H9 (cell line): ENCODE data around the gene AGO3. TPM values are rescaled to one million over a fixed set of nuclear protein-coding genes. Genes with fewer than 3 reads are reported as not detected.

Source experiments
- DNase-seq: peaks from one replicate; pipeline ENCODE4 v3.0.0-alpha.2; 2017
- H2AFZ ChIP-seq: one replicate; pipeline ENCODE4 v1.6.1; 2013; ENCODE audit warnings: mild to moderate bottlenecking, low read length, control low read depth, moderate library complexity
- H2AK5ac ChIP-seq: 2 replicates; pipeline ENCODE4 v1.6.1; 2013; ENCODE audit warnings: low read length, control low read depth, mixed read lengths; ENCODE audit not compliant: insufficient read length
- H2BK120ac ChIP-seq: one replicate; pipeline ENCODE4 v1.6.1; 2013; ENCODE audit warnings: low read depth, mild to moderate bottlenecking, low read length, control low read depth, inconsistent platforms; ENCODE audit not compliant: poor library complexity, severe bottlenecking
- H2BK12ac ChIP-seq: 2 replicates; pipeline ENCODE4 v1.6.1; 2013; ENCODE audit warnings: low read length, control low read depth, mixed read lengths, low read depth; ENCODE audit not compliant: insufficient read length
- H2BK15ac ChIP-seq: 2 replicates; pipeline ENCODE4 v1.6.1; 2013; ENCODE audit warnings: low read depth, low read length, control low read depth
- H2BK20ac ChIP-seq: one replicate; pipeline ENCODE4 v1.6.1; 2013; ENCODE audit warnings: low read depth, mild to moderate bottlenecking, low read length, control low read depth, inconsistent platforms; ENCODE audit not compliant: poor library complexity, severe bottlenecking
- H2BK5ac ChIP-seq: 2 replicates; pipeline ENCODE4 v1.6.1; 2013; ENCODE audit warnings: low read length, control low read depth, mixed read lengths; ENCODE audit not compliant: insufficient read length
- H3K14ac ChIP-seq: 2 replicates; pipeline ENCODE4 v1.6.1; 2013; ENCODE audit warnings: low read length, control low read depth; ENCODE audit not compliant: insufficient read depth
- H3K18ac ChIP-seq: 2 replicates; pipeline ENCODE4 v1.6.1; 2013; ENCODE audit warnings: low read depth, mild to moderate bottlenecking, mixed read lengths, low read length, control low read depth; ENCODE audit not compliant: insufficient read length
- H3K23ac ChIP-seq: 2 replicates; pipeline ENCODE4 v1.6.1; 2013; ENCODE audit warnings: low read length, control low read depth, mixed read lengths, low read depth; ENCODE audit not compliant: insufficient read length
- H3K23me2 ChIP-seq: 2 replicates; pipeline ENCODE4 v1.6.1; 2013; ENCODE audit warnings: low read depth, mild to moderate bottlenecking, mixed read lengths, low read length, control low read depth; ENCODE audit not compliant: insufficient read length, poor library complexity, severe bottlenecking
- H3K27ac ChIP-seq: 2 replicates; pipeline ENCODE4 v1.5.1; 2013; ENCODE audit warnings: low read length, control low read depth, mixed read lengths, low read depth; ENCODE audit not compliant: insufficient read length
- H3K27me3 ChIP-seq: 2 replicates; pipeline ENCODE4 v1.6.1; 2013; ENCODE audit warnings: low read length, control low read depth, inconsistent platforms; ENCODE audit not compliant: insufficient read depth
- H3K4ac ChIP-seq: 2 replicates; pipeline ENCODE4 v1.6.1; 2013; ENCODE audit warnings: low read depth, mild to moderate bottlenecking, control low read depth, inconsistent platforms, low read length, moderate library complexity
- H3K4me1 ChIP-seq: 2 replicates; pipeline ENCODE4 v1.6.1; 2013; ENCODE audit warnings: low read length, control low read depth, inconsistent platforms; ENCODE audit not compliant: insufficient read depth
- H3K4me2 ChIP-seq: 2 replicates; pipeline ENCODE4 v1.6.1; 2013; ENCODE audit warnings: low read length, control low read depth, mixed read lengths; ENCODE audit not compliant: insufficient read length, insufficient read depth
- H3K56ac ChIP-seq: 2 replicates; pipeline ENCODE4 v1.6.1; 2013; ENCODE audit warnings: low read depth, mild to moderate bottlenecking, mixed read lengths, low read length, control low read depth; ENCODE audit not compliant: insufficient read length
- H3K79me1 ChIP-seq: 2 replicates; pipeline ENCODE4 v1.6.1; 2013; ENCODE audit warnings: low read depth, mild to moderate bottlenecking, moderate library complexity, low read length, control low read depth, inconsistent platforms; ENCODE audit not compliant: insufficient read depth, poor library complexity, severe bottlenecking
- H3K79me2 ChIP-seq: 2 replicates; pipeline ENCODE4 v1.6.1; 2013; ENCODE audit warnings: low read length, control low read depth, inconsistent platforms; ENCODE audit not compliant: insufficient read depth
- H3K9ac ChIP-seq: 2 replicates; pipeline ENCODE4 v1.6.1; 2013; ENCODE audit warnings: low read length, control low read depth, mixed read lengths; ENCODE audit not compliant: insufficient read length; ENCODE audit errors: extremely low read depth
- H3K9me3 ChIP-seq: one replicate; pipeline ENCODE4 v1.6.1; 2013; ENCODE audit warnings: low read depth, low read length, inconsistent platforms; ENCODE audit not compliant: control insufficient read depth
- H3T11ph ChIP-seq: one replicate; pipeline ENCODE4 v1.6.1; 2013; ENCODE audit warnings: mild to moderate bottlenecking, low read length, control low read depth, inconsistent platforms
- H4K20me1 ChIP-seq: one replicate; pipeline ENCODE4 v1.6.1; 2013; ENCODE audit not compliant: control insufficient read depth, insufficient read length, insufficient read depth
- H4K5ac ChIP-seq: 2 replicates; pipeline ENCODE4 v1.6.1; 2013; ENCODE audit warnings: low read depth, mild to moderate bottlenecking, mixed read lengths, low read length, control low read depth; ENCODE audit not compliant: insufficient read length
- H4K8ac ChIP-seq: replicated peaks from 2 replicates; pipeline ENCODE4 v1.6.1; 2013; ENCODE audit warnings: low read length, control low read depth, mixed read lengths, low read depth; ENCODE audit not compliant: insufficient read length
- H4K91ac ChIP-seq: 2 replicates; pipeline ENCODE4 v1.6.1; 2013; ENCODE audit warnings: low read depth, mild to moderate bottlenecking, moderate library complexity, mixed read lengths, low read length, control low read depth; ENCODE audit not compliant: insufficient read length
- H3K27ac Mint-ChIP-seq, 3 experiments: 2 replicates in 2 of 3; 3 replicates in 1 of 3; pipeline ENCODE4 v1.8.0; 2020 to 2021; ENCODE audit warnings: mixed read lengths in 3 of 3, mild to moderate bottlenecking in 1 of 3, moderate library complexity in 1 of 3
- H3K27me3 Mint-ChIP-seq: 2 replicates; pipeline ENCODE4 v1.8.0; 2021; ENCODE audit warnings: low read depth, mild to moderate bottlenecking, moderate library complexity, mixed read lengths
- H3K36me3 Mint-ChIP-seq, 3 experiments: 2 replicates in 2 of 3; 3 replicates in 1 of 3; pipeline ENCODE4 v1.8.0; 2020 to 2021; ENCODE audit warnings: low read depth in 3 of 3, mixed read lengths in 3 of 3; ENCODE audit not compliant: insufficient read depth in 1 of 3
- H3K4me1 Mint-ChIP-seq, 2 experiments: 2 replicates each; pipeline ENCODE4 v1.8.0; 2020; ENCODE audit warnings: mixed read lengths in 2 of 2
- H3K4me3 Mint-ChIP-seq, 2 experiments: 2 replicates in 1 of 2; 3 replicates in 1 of 2; pipeline ENCODE4 v1.8.0; 2020 to 2021; ENCODE audit warnings: mild to moderate bottlenecking in 2 of 2, mixed read lengths in 2 of 2, moderate library complexity in 1 of 2
- H3K9me3 Mint-ChIP-seq, 2 experiments: 2 replicates in 1 of 2; 3 replicates in 1 of 2; pipeline ENCODE4 v1.8.0; 2020; ENCODE audit warnings: mild to moderate bottlenecking in 2 of 2, mixed read lengths in 2 of 2, moderate library complexity in 1 of 2
- CTCF ChIP-seq: fragments of 200-600 bp; sonication (generic); conservative IDR thresholded peaks from 3 replicates; pipeline ENCODE4 v1.8.0; 2021; ENCODE audit warnings: antibody characterized with exemption, mild to moderate bottlenecking
- WGBS: extraction: QIAGEN DNeasy Blood & Tissue Kit; methylation state at CpG from one replicate; pipeline ENCODE4 v1.1.7; 2013; ENCODE audit warnings: missing lambda C conversion rate, low lambda C conversion rate, mixed read lengths; ENCODE audit not compliant: insufficient read length; ENCODE audit errors: extremely low coverage; 5-methylcytosine and 5-hydroxymethylcytosine counted together
- total RNA-seq: library from RNA; stranded (reverse); gene quantifications from 2 replicates; pipeline ENCODE4 v1.2.1, GENCODE V29; 2021

AGO3 gene
- total RNA-seq, 1 experiment from 2014 or later = 27.0 TPM

GRCh38 chr1:36016686-36017085, 85.8 kb downstream of the AGO3 start:
- no peak overlapping the region for H4K91ac ChIP-seq
- no peak overlapping the region for H3K27ac Mint-ChIP-seq
- H3K79me1 ChIP-seq = no peaks in the 10 kb centered on the region
- no peaks in the 10 kb centered on the region for H3K27me3 Mint-ChIP-seq
- H4K8ac ChIP-seq = no peak overlapping the region
- no peak overlapping the region for H2AFZ ChIP-seq
- H3K18ac ChIP-seq = no peak overlapping the region
- no peak overlapping the region for H3K4me3 Mint-ChIP-seq
- no peak for TF ChIP-seq CTCF
- no peak for DNase-seq
- no peaks in the 10 kb centered on the region for H3K4me1 ChIP-seq
- no peak overlapping the region for H3K14ac ChIP-seq
- H3K9me3 Mint-ChIP-seq = no peaks in the 10 kb centered on the region
- WGBS = no CpG with 5 or more reads among the region's 2 CpGs
- H2BK12ac ChIP-seq = no peak overlapping the region
- no peak overlapping the region for H3T11ph ChIP-seq
- H3K23ac ChIP-seq = no peak overlapping the region
- no peak overlapping the region for H3K27ac ChIP-seq
- H3K36me3 Mint-ChIP-seq = peaks cover 18 to 38% (median 20%) of the 10 kb centered on the region in 3 experiments
- H2AK5ac ChIP-seq = no peak overlapping the region
- H2BK5ac ChIP-seq = no peak overlapping the region
- H4K20me1 ChIP-seq = no peaks in the 10 kb centered on the region
- H2BK20ac ChIP-seq = no peak overlapping the region
- no peaks in the 10 kb centered on the region for H3K4me1 Mint-ChIP-seq
- H3K27me3 ChIP-seq = no peaks in the 10 kb centered on the region
- no peaks in the 10 kb centered on the region for H3K9me3 ChIP-seq
- no peak overlapping the region for H3K4me2 ChIP-seq
- no peak overlapping the region for H3K9ac ChIP-seq
- no peak overlapping the region for H2BK120ac ChIP-seq
- H4K5ac ChIP-seq = no peak overlapping the region
- H3K4ac ChIP-seq = no peak overlapping the region
- H3K79me2 ChIP-seq = no peaks in the 10 kb centered on the region
- H2BK15ac ChIP-seq = no peak overlapping the region
- H3K56ac ChIP-seq = no peak overlapping the region
- no peaks in the 10 kb centered on the region for H3K23me2 ChIP-seq
